K562 (cell line): ENCODE data around the gene SLAIN2. TPM values are rescaled to one million over a fixed set of nuclear protein-coding genes. Genes with fewer than 3 reads are reported as not detected.
A peak's percentile ranks its signal among the peaks of the same experiment; 100 is the strongest.

Experiments
- ATAC-seq: fragments of 200-7000 bp; cut with Tn5 transposase; 3 replicates; pipeline ENCODE4 v1.9.1; 2020; ENCODE audit warnings: moderate library complexity
- BruUV-seq: library from RNA; stranded (reverse); fragments of 400-500 nt; replicated peaks from 2 replicates; lab custom pipeline; 2021; lab: Mats Ljungman, UMichigan
- CTCF ChIA-PET: fragments of 300-600 bp; formaldehyde crosslinking; extraction: SDS; loops from one replicate; lab custom pipeline; 2021; ENCODE audit warnings: low intra/inter-chr PET ratio; lab: Yijun Ruan, JAX
- POLR2A ChIA-PET: fragments of 300-600, 350-650 bp; sonication (Branson Sonifier 250); formaldehyde crosslinking; extraction: SDS; loops from one replicate; lab custom pipeline; 2021; ENCODE audit warnings: antibody characterized with exemption, inconsistent platforms; lab: Yijun Ruan, JAX
- DNase-seq, 4 experiments: peaks; one replicate each; pipeline versions ENCODE4 v3.0.0 to v3.0.0-alpha.2; 2011 to 2018; ENCODE audit warnings: low spot score in 3 of 4, mixed read lengths in 3 of 4; ENCODE audit errors: extremely low read depth in 1 of 4
- FAIRE-seq: peaks from 2 replicates; lab custom pipeline; 2011; peaks lifted over from hg19 to GRCh38; lab: Jason Lieb, UNC
- H2AFZ ChIP-seq: 2 replicates; pipeline ENCODE4 v1.6.0; 2011; ENCODE audit warnings: low read depth, low read length, control low read depth, inconsistent platforms
- H3K27ac ChIP-seq: fragments of 200-600 bp; 3 replicates; pipeline ENCODE4 v1.8.0; 2011; ENCODE audit warnings: low read depth, mild to moderate bottlenecking, control low read depth, inconsistent platforms, low read length, moderate library complexity, mixed read lengths; ENCODE audit errors: extremely low read depth
- H3K27me3 ChIP-seq, 2 experiments: fragments of 300-600 bp in 1 of 2; 2 replicates in 1 of 2; 3 replicates in 1 of 2; pipeline versions ENCODE4 v1.6.0 to v1.8.0; 2011; ENCODE audit warnings: inconsistent platforms in 2 of 2, low read length in 2 of 2, mild to moderate bottlenecking in 1 of 2, mixed read lengths in 1 of 2, moderate library complexity in 1 of 2; ENCODE audit not compliant: control insufficient read depth in 2 of 2, insufficient read depth in 2 of 2
- H3K36me3 ChIP-seq: fragments of 300-600 bp; 3 replicates; pipeline ENCODE4 v1.8.0; 2011; ENCODE audit warnings: mild to moderate bottlenecking, low read length, inconsistent platforms; ENCODE audit not compliant: control insufficient read depth, insufficient read depth
- H3K4me1 ChIP-seq, 2 experiments: fragments of 200-600 bp in 1 of 2; replicated peaks in 1 of 2; 2 replicates in 1 of 2; 3 replicates in 1 of 2; pipeline versions ENCODE4 v1.5.1 to v1.8.0; 2011; ENCODE audit warnings: inconsistent platforms in 2 of 2, low read length in 2 of 2, mild to moderate bottlenecking in 1 of 2, mixed read lengths in 1 of 2, moderate library complexity in 1 of 2; ENCODE audit not compliant: control insufficient read depth in 2 of 2, insufficient read depth in 2 of 2
- H3K4me2 ChIP-seq: 2 replicates; pipeline ENCODE4 v1.6.1; 2011; ENCODE audit warnings: low read length, control low read depth, inconsistent platforms, mixed read lengths; ENCODE audit not compliant: insufficient read depth
- H3K4me3 ChIP-seq: fragments of 200-600 bp; sonication (generic), shearing (Covaris generic); 2 replicates; pipeline ENCODE4 v1.5.1; 2016; ENCODE audit warnings: control low read depth, inconsistent platforms
- H3K79me2 ChIP-seq: fragments of 200-600 bp; 3 replicates; pipeline ENCODE4 v1.8.0; 2011; ENCODE audit warnings: low read length, inconsistent platforms; ENCODE audit not compliant: control insufficient read depth, insufficient read depth
- H3K9ac ChIP-seq, 2 experiments: 2 replicates each; pipeline versions ENCODE4 v1.6.0 to v1.6.1; 2011; ENCODE audit warnings: low read depth in 2 of 2, low read length in 2 of 2, control low read depth in 1 of 2, inconsistent platforms in 1 of 2, mild to moderate bottlenecking in 1 of 2, mixed read lengths in 1 of 2; ENCODE audit not compliant: insufficient read depth in 1 of 2
- H3K9me1 ChIP-seq: one replicate; pipeline ENCODE4 v1.6.0; 2011; ENCODE audit warnings: inconsistent platforms, mild to moderate bottlenecking, low read length, moderate library complexity; ENCODE audit not compliant: control insufficient read depth, insufficient read depth
- H3K9me3 ChIP-seq: replicated peaks from 2 replicates; pipeline ENCODE4 v1.5.1; 2011; ENCODE audit warnings: low read depth, low read length, inconsistent platforms; ENCODE audit not compliant: control insufficient read depth, insufficient read depth
- H4K20me1 ChIP-seq: replicated peaks from 2 replicates; pipeline ENCODE4 v1.6.1; 2011; ENCODE audit warnings: low read length, inconsistent platforms, mixed read lengths; ENCODE audit not compliant: control insufficient read depth, insufficient read depth
- C11orf30 ChIP-seq: fragments of 450-650 bp; IDR thresholded peaks from 2 replicates; pipeline ENCODE4 v1.6.1; 2016; ENCODE audit warnings: low read depth, mild to moderate bottlenecking
- MAFF ChIP-seq: IDR thresholded peaks from 2 replicates; pipeline ENCODE4 v1.6.1; 2012; ENCODE audit warnings: low read length, improper control_type of control experiment
- MAFG ChIP-seq: fragments of 450-650 bp; conservative IDR thresholded peaks from 2 replicates; pipeline ENCODE4 v1.6.1; 2016; ENCODE audit warnings: missing genetic modification characterization, missing compliant biosample characterization
- MAX ChIP-seq: sonication (generic); formaldehyde crosslinking; IDR thresholded peaks from 2 replicates; pipeline ENCODE4 v1.9.0; 2022; ENCODE audit warnings: mild to moderate bottlenecking, missing genetic modification reagents
- MEIS2 ChIP-seq: fragments of 450-650 bp; IDR thresholded peaks from 2 replicates; pipeline ENCODE4 v1.6.1; 2014; ENCODE audit warnings: mild to moderate bottlenecking; ENCODE audit not compliant: partially characterized antibody
- STAG1 ChIP-seq: sonication (generic); formaldehyde crosslinking; IDR thresholded peaks from 2 replicates; pipeline ENCODE4 v1.5.0; 2020; ENCODE audit warnings: missing genetic modification reagents, borderline replicate concordance
- ZNF316 ChIP-seq: fragments of 450-650 bp; IDR thresholded peaks from 2 replicates; pipeline ENCODE4 v1.6.1; 2016
- ZNF79 ChIP-seq: fragments of 250-450 bp; sonication (Bioruptor Pico); IDR thresholded peaks from 2 replicates; pipeline ENCODE4 v1.4.0; 2020; ENCODE audit warnings: low read depth, mild to moderate bottlenecking, moderate library complexity
- WGBS: fragments of 100-300 bp; shearing (Covaris generic); methylation state at CpG from one replicate; pipeline ENCODE4 v1.1.6; 2016; ENCODE audit warnings: low coverage, mixed read lengths; ENCODE audit not compliant: insufficient coverage; ENCODE audit errors: missing lambda C conversion rate; 5-methylcytosine and 5-hydroxymethylcytosine counted together
- in situ Hi-C: fragments of 300-500 bp; cut with MboI; formaldehyde crosslinking; loops from 4 replicates; pipeline ENCODE4 v1.15.0; 2018; ENCODE audit warnings: inconsistent platforms, mixed read lengths
- intact Hi-C: fragments of 100-400 bp; cut with micrococcal nuclease; formaldehyde crosslinking; loops from 2 replicates; pipeline ENCODE4 v1.14.2; 2022
- polyA plus RNA-seq, 8 experiments: library from polyadenylated mRNA; depleted of rRNA in 4 of 8; stranded (reverse) in 5 of 8; unstranded in 3 of 8; fragments of >200 nt; fragmentation: Nextera tagmentation in 2 of 8; fragmentation: Illumina TruSeq in 1 of 8; extraction: Ambion mirVana in 2 of 8; extraction: Trizol in 1 of 8; gene quantifications; 2 replicates each; pipeline versions ENCODE4 v1.2.1 to v1.2.3, GENCODE V29; 2011 to 2014; ENCODE audit warnings: inconsistent platforms in 1 of 8, missing spikeins in 1 of 8
- total RNA-seq, 7 experiments: library from RNA; depleted of rRNA in 6 of 7; stranded (reverse); fragments of >200 nt in 6 of 7; fragmentation: Illumina TruSeq in 2 of 7; extraction: Trizol in 2 of 7; gene quantifications; 2 replicates each; pipeline versions ENCODE4 v1.2.1 to v1.2.3, GENCODE V29; 2011 to 2021; ENCODE audit warnings: low replicate concordance in 1 of 7

The SLAIN2 gene
- total and polyA plus RNA-seq, 9 of the 15 experiments (the other 6 are each of a cell fraction or from before 2014, with no cell fraction given) = 3.5 to 116 (median 35.0) TPM

- no peak overlapping the region for H2AFZ ChIP-seq
- no peak overlapping the region for H3K27ac ChIP-seq
- BruUV-seq = no TSS peak
- no peaks in the 10 kb centered on the region for H4K20me1 ChIP-seq
- ChIA-PET POLR2A (interaction anchor here (0.6 to 1.2 kb wide), 3 partner anchors 18 to 193 kb away, joined by 3 to 5 read pairs (median 4); no protein-coding TSS in a partner anchor), CTCF (no interaction called here)
- no peaks in the 10 kb centered on the region for H3K9me1 ChIP-seq
- FAIRE-seq (no peak), DNase-seq (no peak), ATAC-seq (no peak)
- H3K79me2 ChIP-seq = peaks cover 60% of the 10 kb centered on the region
- no peaks in the 10 kb centered on the region for H3K4me1 ChIP-seq
- intact Hi-C loops (no loop called here), in situ Hi-C loops (no loop called here)
- no peaks in the 10 kb centered on the region for H3K27me3 ChIP-seq
- H3K4me3 ChIP-seq = no peak overlapping the region
- H3K4me2 ChIP-seq = no peak overlapping the region
- TF ChIP-seq C11orf30 (peak; percentile 63), MAX (CRISPR knock-in tag) (no peak), MAFG (tag) (peak; percentile 35; the same call in 1 of the 2 replicates), ZNF316 (peak; percentile 83), MAFF (peak; percentile 6; the same call in 1 of the 2 replicates), MEIS2 (no peak)
- H3K9me3 ChIP-seq = no peaks in the 10 kb centered on the region
- H3K9ac ChIP-seq = no peak overlapping the region
- peaks cover 8% of the 10 kb centered on the region; the same call in 2 of the 3 replicates for H3K36me3 ChIP-seq
Measured at GRCh38 chr4:48368389-48368788, 27.1 kb downstream of the SLAIN2 start.

GRCh38 chr4:48369248-48369647 is 27.9 kb downstream of the SLAIN2 start:
- intact Hi-C loops (no loop called here), in situ Hi-C loops (no loop called here)
- no peaks in the 10 kb centered on the region for H4K20me1 ChIP-seq
- H3K4me1 ChIP-seq = no peaks in the 10 kb centered on the region
- H3K9ac ChIP-seq = no peak overlapping the region
- ChIA-PET POLR2A (interaction anchor here (0.6 to 1.2 kb wide), 3 partner anchors 17 to 192 kb away, joined by 3 to 5 read pairs (median 4); no protein-coding TSS in a partner anchor), CTCF (no interaction called here)
- ATAC-seq (no peak), FAIRE-seq (no peak), DNase-seq (no peak)
- H3K9me3 ChIP-seq = no peaks in the 10 kb centered on the region
- TF ChIP-seq ZNF79 = peak; percentile 65; the same call in 1 of the 2 replicates
- TF ChIP-seq STAG1 (CRISPR knock-in tag) = no peak
- H3K27me3 ChIP-seq = no peaks in the 10 kb centered on the region
- no peak overlapping the region for H3K4me2 ChIP-seq
- no peak overlapping the region for H3K27ac ChIP-seq
- H2AFZ ChIP-seq = no peak overlapping the region
- no peak overlapping the region for H3K4me3 ChIP-seq
- BruUV-seq = no TSS peak
- 26% methylated on average over 2 of the region's 2 CpGs for WGBS
- H3K79me2 ChIP-seq = peaks cover 60% of the 10 kb centered on the region
- no peaks in the 10 kb centered on the region for H3K9me1 ChIP-seq
- H3K36me3 ChIP-seq = peaks cover 8% of the 10 kb centered on the region; the same call in 2 of the 3 replicates
